ENCODE data around the gene MUC2. TPM values are rescaled to one million over a fixed set of nuclear protein-coding genes. Genes with fewer than 3 reads are reported as not detected.

MUC2 gene
- total and polyA plus RNA-seq, 2 donors (not counting 1 experiment from before 2014, with no cell fraction given) = not detected

DNA sequence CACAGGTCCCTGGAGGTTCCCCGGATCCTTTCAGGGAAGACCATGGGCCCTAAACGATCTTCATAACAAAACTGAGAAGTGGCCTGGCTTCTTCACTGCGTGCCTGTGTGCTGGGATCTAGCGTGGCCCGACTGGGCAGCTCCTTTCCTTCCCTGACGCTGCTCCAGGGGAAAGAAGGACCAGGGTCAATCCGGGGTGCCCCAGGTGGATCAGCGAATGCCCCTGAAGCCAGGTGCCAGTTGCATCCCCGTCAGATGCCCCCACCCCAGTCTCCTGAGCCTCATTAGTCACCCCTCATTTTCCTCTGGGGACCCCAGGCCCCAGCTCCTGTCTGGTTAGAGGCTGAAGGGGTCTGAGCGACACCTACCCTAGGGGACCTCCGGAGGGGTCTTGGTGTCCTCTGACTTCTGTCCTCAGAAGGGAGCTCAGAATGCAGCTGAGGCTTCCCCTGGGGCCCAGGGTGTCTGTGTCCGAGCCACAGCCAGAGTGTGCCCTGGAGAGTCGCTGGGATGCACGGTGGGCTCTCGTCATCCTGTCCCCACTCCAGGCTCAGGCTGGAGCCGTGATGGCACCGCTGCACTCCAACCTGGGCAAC lies 19.5 kb upstream of the MUC2 start:
- ATAC-seq (ENCODE audit: low read depth) (no peak), DNase-seq (no peak)
- Histone ChIP-seq H3K4me3 (ENCODE audit: control extremely low read depth in 1 of 5, extremely low read depth in 1 of 5, insufficient read depth in 1 of 5, low read depth in 2 of 5, low read length in 4 of 5) (no peak overlapping the region), H2AFZ (ENCODE audit: insufficient read depth, low read depth, low read length, poor library complexity, severe bottlenecking) (no peak overlapping the region), H3K4me2 (replicated peaks; ENCODE audit: low read depth, low read length, poor library complexity, severe bottlenecking) (no peak overlapping the region), H3K9me3 (ENCODE audit: control extremely low read depth in 1 of 3, control insufficient read depth in 2 of 3, insufficient read depth in 1 of 3, low read length in 2 of 3) (no peaks in the 10 kb centered on the region), H4K20me1 (ENCODE audit: control insufficient read depth, insufficient read depth, low read length, poor library complexity, severe bottlenecking) (no peaks in the 10 kb centered on the region), H3K27me3 (replicated peaks in 1 of 4; ENCODE audit: control extremely low read depth in 1 of 4, control insufficient read depth in 3 of 4, insufficient read depth in 4 of 4, low read length in 3 of 4) (peaks cover 0 to 18% (median under 1%) of the 10 kb centered on the region in 4 experiments), H3K9ac (ENCODE audit: low read length) (no peak overlapping the region), H3K36me3 (replicated peaks in 1 of 2; ENCODE audit: control extremely low read depth in 1 of 2, control insufficient read depth in 1 of 2, extremely low read depth in 1 of 2, insufficient read depth in 2 of 2, low read length in 1 of 2) (no peaks in the 10 kb centered on the region), H3K4me1 (ENCODE audit: control insufficient read depth in 2 of 2, insufficient read depth in 2 of 2, low read length in 2 of 2) (peaks cover 4 to 6% of the 10 kb centered on the region in 2 donors), H3K27ac (ENCODE audit: low read length in 2 of 2) (no peak overlapping the region), H3K79me2 (ENCODE audit: control insufficient read depth, insufficient read depth, low read length) (no peaks in the 10 kb centered on the region)
- Mint-ChIP-seq H3K27me3 (peaks cover 14% of the 10 kb centered on the region), H3K4me1 (peaks cover 3% of the 10 kb centered on the region), H3K27ac (no peak overlapping the region), H3K4me3 (no peak overlapping the region), H3K9me3 (ENCODE audit: insufficient read depth) (no peaks in the 10 kb centered on the region)
- ChIA-PET POLR2A (no interaction called here), CTCF (no interaction called here)
- intact Hi-C loops (cut with micrococcal nuclease) = no loop called here
- 90% methylated on average over 15 of the region's 17 CpGs for WGBS (ENCODE audit: insufficient coverage)
- TF ChIP-seq EZH2 (IDR thresholded peaks at IDR 0.05; ENCODE audit: borderline replicate concordance, insufficient read depth, low read depth, low read length, poor library complexity, severe bottlenecking) = no peak
- TF ChIP-seq, protein P1, sequence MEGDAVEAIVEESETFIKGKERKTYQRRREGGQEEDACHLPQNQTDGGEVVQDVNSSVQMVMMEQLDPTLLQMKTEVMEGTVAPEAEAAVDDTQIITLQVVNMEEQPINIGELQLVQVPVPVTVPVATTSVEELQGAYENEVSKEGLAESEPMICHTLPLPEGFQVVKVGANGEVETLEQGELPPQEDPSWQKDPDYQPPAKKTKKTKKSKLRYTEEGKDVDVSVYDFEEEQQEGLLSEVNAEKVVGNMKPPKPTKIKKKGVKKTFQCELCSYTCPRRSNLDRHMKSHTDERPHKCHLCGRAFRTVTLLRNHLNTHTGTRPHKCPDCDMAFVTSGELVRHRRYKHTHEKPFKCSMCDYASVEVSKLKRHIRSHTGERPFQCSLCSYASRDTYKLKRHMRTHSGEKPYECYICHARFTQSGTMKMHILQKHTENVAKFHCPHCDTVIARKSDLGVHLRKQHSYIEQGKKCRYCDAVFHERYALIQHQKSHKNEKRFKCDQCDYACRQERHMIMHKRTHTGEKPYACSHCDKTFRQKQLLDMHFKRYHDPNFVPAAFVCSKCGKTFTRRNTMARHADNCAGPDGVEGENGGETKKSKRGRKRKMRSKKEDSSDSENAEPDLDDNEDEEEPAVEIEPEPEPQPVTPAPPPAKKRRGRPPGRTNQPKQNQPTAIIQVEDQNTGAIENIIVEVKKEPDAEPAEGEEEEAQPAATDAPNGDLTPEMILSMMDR (IDR thresholded peaks at IDR 0.05) = no peak

DNA sequence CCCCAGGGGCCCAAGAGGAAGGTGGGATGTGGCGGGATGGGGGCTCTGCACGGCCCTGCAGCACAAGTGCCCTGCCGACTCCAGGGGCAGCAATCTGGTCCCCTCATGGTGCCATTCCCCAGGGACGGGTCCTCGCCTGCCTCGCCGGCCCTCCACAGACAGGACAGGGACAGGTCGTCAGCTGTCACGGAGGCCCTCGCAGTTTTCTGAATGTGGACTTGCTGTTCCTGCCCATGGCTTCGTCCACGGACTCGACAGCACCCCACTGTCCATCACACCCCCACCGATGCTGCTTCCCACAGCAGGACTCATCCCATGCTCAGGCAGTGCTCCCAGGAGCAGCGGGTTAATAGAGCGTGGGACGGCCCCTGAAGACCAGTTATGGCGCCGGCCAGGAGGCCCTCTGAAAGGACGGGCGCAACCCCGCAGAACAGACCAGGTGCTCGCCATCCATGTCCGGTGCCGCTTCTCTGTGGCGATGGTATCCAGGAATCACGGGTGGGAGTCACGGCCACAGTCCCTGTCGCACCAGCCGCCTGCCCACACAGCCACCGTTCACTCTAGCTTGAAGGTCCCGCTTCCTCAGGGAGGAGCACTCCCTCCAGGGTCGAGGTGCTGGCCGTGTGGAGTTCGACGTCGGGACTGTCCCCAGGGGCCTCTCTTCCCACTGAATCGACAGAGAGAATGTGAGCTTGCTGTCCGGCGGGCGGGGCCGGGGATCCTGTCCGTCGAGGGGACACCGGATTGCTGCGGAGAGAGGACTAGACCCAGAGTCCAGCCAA lies 18.5 kb upstream of the MUC2 start:
- Mint-ChIP-seq H3K9me3 (ENCODE audit: insufficient read depth) (no peaks in the 10 kb centered on the region), H3K4me3 (no peak overlapping the region), H3K27me3 (peaks cover 11% of the 10 kb centered on the region), H3K27ac (no peak overlapping the region), H3K4me1 (peaks cover under 1% of the 10 kb centered on the region)
- ATAC-seq (ENCODE audit: low read depth) = no peak
- no peaks in the 10 kb centered on the region for H3K36me3 ChIP-seq (replicated peaks in 1 of 2; ENCODE audit: control extremely low read depth in 1 of 2, control insufficient read depth in 1 of 2, extremely low read depth in 1 of 2, insufficient read depth in 2 of 2, low read length in 1 of 2)
- DNase-seq = no peak
- no peak overlapping the region for H3K27ac ChIP-seq (ENCODE audit: low read length in 2 of 2)
- H4K20me1 ChIP-seq (ENCODE audit: control insufficient read depth, insufficient read depth, low read length, poor library complexity, severe bottlenecking) = no peaks in the 10 kb centered on the region
- H3K4me2 ChIP-seq (replicated peaks; ENCODE audit: low read depth, low read length, poor library complexity, severe bottlenecking) = no peak overlapping the region
- WGBS (ENCODE audit: insufficient coverage) = 87% methylated on average over 41 of the region's 46 CpGs
- H3K9me3 ChIP-seq (ENCODE audit: control extremely low read depth in 1 of 3, control insufficient read depth in 2 of 3, insufficient read depth in 1 of 3, low read length in 2 of 3) = no peaks in the 10 kb centered on the region
- H3K4me1 ChIP-seq (ENCODE audit: control insufficient read depth in 2 of 2, insufficient read depth in 2 of 2, low read length in 2 of 2) = peaks cover 0 to 2% of the 10 kb centered on the region in 2 donors
- H3K79me2 ChIP-seq (ENCODE audit: control insufficient read depth, insufficient read depth, low read length) = no peaks in the 10 kb centered on the region
- H3K27me3 ChIP-seq (replicated peaks in 1 of 4; ENCODE audit: control extremely low read depth in 1 of 4, control insufficient read depth in 3 of 4, insufficient read depth in 4 of 4, low read length in 3 of 4) = peaks cover 0 to 11% (median 0%) of the 10 kb centered on the region in 4 experiments
- intact Hi-C loops (cut with micrococcal nuclease) = no loop called here
- H3K4me3 ChIP-seq (ENCODE audit: control extremely low read depth in 1 of 5, extremely low read depth in 1 of 5, insufficient read depth in 1 of 5, low read depth in 2 of 5, low read length in 4 of 5) = no peak overlapping the region
- CTCF ChIA-PET = no interaction called here
- TF ChIP-seq EZH2 (IDR thresholded peaks at IDR 0.05; ENCODE audit: borderline replicate concordance, insufficient read depth, low read depth, low read length, poor library complexity, severe bottlenecking) = no peak
- TF ChIP-seq, protein P1 (IDR thresholded peaks at IDR 0.05) = no peak
- H3K9ac ChIP-seq (ENCODE audit: low read length) = no peak overlapping the region
- no peak overlapping the region for H2AFZ ChIP-seq (ENCODE audit: insufficient read depth, low read depth, low read length, poor library complexity, severe bottlenecking)
- POLR2A ChIA-PET = no interaction called here
